ENCODE measurements around the gene PPP1R9A. TPM values are rescaled to one million over a fixed set of nuclear protein-coding genes. Genes with fewer than 3 reads are reported as not detected.

Gene PPP1R9A
- total RNA-seq, 1 experiment from 2014 or later = 5.9 TPM

DNA sequence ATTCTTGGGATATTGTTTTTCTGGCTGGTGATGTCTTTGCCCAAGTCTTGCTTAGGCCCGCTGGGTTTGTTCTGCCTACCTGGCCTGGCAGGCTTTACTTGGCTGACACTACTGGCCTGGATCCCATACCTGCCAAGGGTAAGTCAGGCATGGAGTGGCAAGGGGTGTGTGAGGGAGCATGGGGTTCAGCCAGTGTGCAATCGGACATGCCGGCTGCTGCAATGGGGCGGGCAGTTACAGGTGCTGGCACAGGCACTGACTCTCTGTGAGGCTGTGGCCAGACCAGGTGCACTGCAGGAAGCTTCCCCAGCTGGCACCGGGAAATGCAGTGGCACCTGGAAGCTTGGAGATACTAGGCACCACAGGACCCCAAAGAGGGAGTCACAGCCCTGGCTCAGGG, 248.6 kb downstream of the PPP1R9A start:
- H4K20me1 ChIP-seq (ENCODE audit: low read length) = no peaks in the 10 kb centered on the region
- no peak overlapping the region for H3K4me2 ChIP-seq (ENCODE audit: low read length)
- no peak overlapping the region for H3K4me3 ChIP-seq (ENCODE audit: low read length)
- CTCF ChIA-PET = no interaction called here
- no peaks in the 10 kb centered on the region for H3K9me2 ChIP-seq (replicated peaks; ENCODE audit: low read length)
- TF ChIP-seq EZH2phosphoT487 (IDR thresholded peaks at IDR 0.05; ENCODE audit: borderline replicate concordance, low read length) (no peak), EZH2 (IDR thresholded peaks at IDR 0.05; ENCODE audit: low read length, unreplicated experiment) (no peak)
- no peaks in the 10 kb centered on the region for H3K79me2 ChIP-seq (ENCODE audit: low read length)
- no peaks in the 10 kb centered on the region for H3K36me3 ChIP-seq (ENCODE audit: low read depth, low read length)
- H3K4me1 ChIP-seq (ENCODE audit: insufficient read depth, low read length) = no peaks in the 10 kb centered on the region
- H3K27ac ChIP-seq (ENCODE audit: low read length) = no peak overlapping the region
- POLR2A ChIA-PET (ENCODE audit: unreplicated experiment) = no interaction called here
- H3F3A ChIP-seq (ENCODE audit: low read length, unreplicated experiment) = no peaks in the 10 kb centered on the region
- no peak overlapping the region for H3K9ac ChIP-seq (ENCODE audit: low read length)
- no peak for DNase-seq
- no TSS peak for BruUV-seq (replicated peaks)
- no peak overlapping the region for H2AFZ ChIP-seq (ENCODE audit: low read length)
- no peaks in the 10 kb centered on the region for H3K9me3 ChIP-seq (ENCODE audit: low read length)
- intact Hi-C loops (cut with micrococcal nuclease) = no loop called here
- H3K27me3 ChIP-seq (ENCODE audit: low read length) = no peaks in the 10 kb centered on the region
- ATAC-seq = no peak

DNA sequence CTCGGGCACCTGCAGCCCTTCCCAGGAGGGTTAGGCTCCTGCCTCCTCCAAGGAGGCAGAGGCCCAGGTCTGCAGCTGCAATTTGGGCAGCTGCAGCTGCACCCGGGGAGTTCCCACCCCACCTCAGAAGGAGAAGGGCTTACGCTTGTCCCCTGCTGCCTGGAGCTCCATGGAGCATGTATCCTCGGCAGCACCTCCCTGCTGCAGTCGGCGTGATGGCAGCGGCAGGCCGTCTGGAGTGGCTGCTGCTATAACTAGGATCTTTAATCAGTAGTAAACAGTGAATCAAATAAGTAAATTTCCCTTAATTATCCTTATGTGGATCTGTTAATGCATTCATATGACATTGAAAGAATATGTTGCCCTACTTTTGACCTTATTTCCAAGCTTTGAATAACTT, 250.0 kb downstream of the PPP1R9A start:
- no peak overlapping the region for H3K4me2 ChIP-seq (ENCODE audit: low read length)
- no peaks in the 10 kb centered on the region for H3K36me3 ChIP-seq (ENCODE audit: low read depth, low read length)
- no peak overlapping the region for H3K27ac ChIP-seq (ENCODE audit: low read length)
- no peak for ATAC-seq
- BruUV-seq (replicated peaks) = no TSS peak
- no peaks in the 10 kb centered on the region for H3K9me3 ChIP-seq (ENCODE audit: low read length)
- no peak overlapping the region for H2AFZ ChIP-seq (ENCODE audit: low read length)
- no peak for TF ChIP-seq EZH2 (IDR thresholded peaks at IDR 0.05; ENCODE audit: low read length, unreplicated experiment)
- TF ChIP-seq EZH2phosphoT487 (IDR thresholded peaks at IDR 0.05; ENCODE audit: borderline replicate concordance, low read length) = no peak
- TF ChIP-seq, protein P1, sequence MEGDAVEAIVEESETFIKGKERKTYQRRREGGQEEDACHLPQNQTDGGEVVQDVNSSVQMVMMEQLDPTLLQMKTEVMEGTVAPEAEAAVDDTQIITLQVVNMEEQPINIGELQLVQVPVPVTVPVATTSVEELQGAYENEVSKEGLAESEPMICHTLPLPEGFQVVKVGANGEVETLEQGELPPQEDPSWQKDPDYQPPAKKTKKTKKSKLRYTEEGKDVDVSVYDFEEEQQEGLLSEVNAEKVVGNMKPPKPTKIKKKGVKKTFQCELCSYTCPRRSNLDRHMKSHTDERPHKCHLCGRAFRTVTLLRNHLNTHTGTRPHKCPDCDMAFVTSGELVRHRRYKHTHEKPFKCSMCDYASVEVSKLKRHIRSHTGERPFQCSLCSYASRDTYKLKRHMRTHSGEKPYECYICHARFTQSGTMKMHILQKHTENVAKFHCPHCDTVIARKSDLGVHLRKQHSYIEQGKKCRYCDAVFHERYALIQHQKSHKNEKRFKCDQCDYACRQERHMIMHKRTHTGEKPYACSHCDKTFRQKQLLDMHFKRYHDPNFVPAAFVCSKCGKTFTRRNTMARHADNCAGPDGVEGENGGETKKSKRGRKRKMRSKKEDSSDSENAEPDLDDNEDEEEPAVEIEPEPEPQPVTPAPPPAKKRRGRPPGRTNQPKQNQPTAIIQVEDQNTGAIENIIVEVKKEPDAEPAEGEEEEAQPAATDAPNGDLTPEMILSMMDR (conservative IDR thresholded peaks at IDR 0.05; ENCODE audit: low read depth, low read length) = no peak
- ChIA-PET CTCF (no interaction called here), POLR2A (ENCODE audit: unreplicated experiment) (no interaction called here)
- H3K27me3 ChIP-seq (ENCODE audit: low read length) = no peaks in the 10 kb centered on the region
- intact Hi-C loops (cut with micrococcal nuclease) = no loop called here
- H3K4me3 ChIP-seq (ENCODE audit: low read length) = no peak overlapping the region
- H3K9me2 ChIP-seq (replicated peaks; ENCODE audit: low read length) = no peaks in the 10 kb centered on the region
- H3K4me1 ChIP-seq (ENCODE audit: insufficient read depth, low read length) = no peaks in the 10 kb centered on the region
- DNase-seq = no peak
- no peak overlapping the region for H3K9ac ChIP-seq (ENCODE audit: low read length)
- H3K79me2 ChIP-seq (ENCODE audit: low read length) = no peaks in the 10 kb centered on the region
- no peaks in the 10 kb centered on the region for H3F3A ChIP-seq (ENCODE audit: low read length, unreplicated experiment)
- H4K20me1 ChIP-seq (ENCODE audit: low read length) = no peaks in the 10 kb centered on the region

DNA sequence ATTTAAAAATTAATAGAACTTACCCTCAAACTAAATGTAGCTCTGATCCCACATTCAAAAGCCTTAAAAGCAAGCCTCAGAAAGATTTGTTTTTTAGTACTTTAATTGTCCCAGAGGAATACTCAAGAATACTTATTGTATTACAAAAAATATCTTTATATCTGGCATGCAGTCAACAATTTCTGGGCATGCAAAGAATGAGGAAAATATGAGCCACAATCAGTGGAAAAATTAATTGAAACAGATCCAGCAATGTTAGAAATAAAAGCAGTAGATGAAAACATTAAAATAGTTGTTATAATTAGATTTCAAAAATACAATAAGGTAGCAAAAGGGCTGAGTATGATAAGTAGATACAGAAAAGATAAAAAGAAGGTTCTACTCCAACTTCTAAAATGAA, 262.3 kb downstream of the PPP1R9A start:
- Histone ChIP-seq H3K9me3 (ENCODE audit: low read length) (no peaks in the 10 kb centered on the region), H3K4me2 (ENCODE audit: low read length) (no peak overlapping the region), H3F3A (ENCODE audit: low read length, unreplicated experiment) (no peaks in the 10 kb centered on the region), H3K27me3 (ENCODE audit: low read length) (no peaks in the 10 kb centered on the region), H2AFZ (ENCODE audit: low read length) (no peak overlapping the region), H3K4me3 (ENCODE audit: low read length) (no peak overlapping the region), H3K9me2 (replicated peaks; ENCODE audit: low read length) (no peaks in the 10 kb centered on the region), H3K79me2 (ENCODE audit: low read length) (no peaks in the 10 kb centered on the region), H3K9ac (ENCODE audit: low read length) (no peak overlapping the region), H3K4me1 (ENCODE audit: insufficient read depth, low read length) (no peaks in the 10 kb centered on the region), H3K36me3 (ENCODE audit: low read depth, low read length) (no peaks in the 10 kb centered on the region), H3K27ac (ENCODE audit: low read length) (no peak overlapping the region), H4K20me1 (ENCODE audit: low read length) (no peaks in the 10 kb centered on the region)
- ChIA-PET CTCF (no interaction called here), POLR2A (ENCODE audit: unreplicated experiment) (no interaction called here)
- DNase-seq (no peak), ATAC-seq (no peak)
- TF ChIP-seq, protein P1 (conservative IDR thresholded peaks at IDR 0.05; ENCODE audit: low read depth, low read length) = no peak
- TF ChIP-seq EZH2phosphoT487 (IDR thresholded peaks at IDR 0.05; ENCODE audit: borderline replicate concordance, low read length) (no peak), EZH2 (IDR thresholded peaks at IDR 0.05; ENCODE audit: low read length, unreplicated experiment) (no peak)
- no TSS peak for BruUV-seq (replicated peaks)
- intact Hi-C loops (cut with micrococcal nuclease) = no loop called here

Data from PC-3 (cell line).